ENCODE data around the gene ARMC12.

Gene ARMC12

GRCh38 chr6:35755278-35755924 lies 18.6 kb downstream of the ARMC12 start:
- no peak for DNase-seq
- intact Hi-C loops (cut with DNase I): no loop called here

DNA sequence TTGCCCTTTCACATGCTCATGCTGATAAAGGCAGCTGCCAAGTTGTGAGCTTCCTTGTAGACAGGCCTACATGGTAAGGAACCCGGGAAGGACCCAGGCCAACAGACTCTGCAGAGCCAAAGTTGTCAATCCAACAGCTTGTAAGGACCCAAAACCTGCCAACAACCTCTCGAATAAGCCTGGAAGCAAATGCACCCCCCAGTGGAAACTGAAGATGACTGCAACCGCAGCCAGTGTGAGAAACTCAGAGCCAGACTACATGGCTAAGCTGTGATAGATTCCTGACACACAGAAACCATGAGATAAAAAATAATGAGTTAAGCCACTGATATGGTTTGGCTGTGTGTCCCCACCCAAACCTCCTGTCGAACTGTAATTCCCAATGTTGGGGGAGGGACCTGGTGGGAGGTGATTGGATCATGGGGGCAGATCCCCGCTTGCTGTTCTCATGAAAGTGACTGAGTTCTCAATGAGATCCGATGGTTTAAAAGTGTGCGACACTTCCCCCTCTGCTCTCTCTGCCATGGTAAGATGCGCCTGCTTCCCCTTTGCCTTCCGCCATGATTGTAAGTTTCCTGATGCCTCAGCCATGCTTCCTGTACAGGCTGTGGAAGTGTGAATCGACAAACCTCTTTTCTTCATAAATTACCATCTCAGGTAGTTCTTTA lies 20.8 kb downstream of the ARMC12 start:
- DNase-seq: peak in 1 of 10 donors; percentile 75

GRCh38 chr6:35759426-35759825 lies 22.6 kb downstream of the ARMC12 start:
- intact Hi-C loops (cut with DNase I): no loop called here
- no peak for DNase-seq

More for the DNA sequence above, 20.8 kb downstream of the ARMC12 start:
- intact Hi-C loops (cut with DNase I): no loop called here

GRCh38 chr6:35765739-35766138 lies 28.9 kb downstream of the ARMC12 start:
- DNase-seq: no peak
- intact Hi-C loops (cut with DNase I): no loop called here

DNA sequence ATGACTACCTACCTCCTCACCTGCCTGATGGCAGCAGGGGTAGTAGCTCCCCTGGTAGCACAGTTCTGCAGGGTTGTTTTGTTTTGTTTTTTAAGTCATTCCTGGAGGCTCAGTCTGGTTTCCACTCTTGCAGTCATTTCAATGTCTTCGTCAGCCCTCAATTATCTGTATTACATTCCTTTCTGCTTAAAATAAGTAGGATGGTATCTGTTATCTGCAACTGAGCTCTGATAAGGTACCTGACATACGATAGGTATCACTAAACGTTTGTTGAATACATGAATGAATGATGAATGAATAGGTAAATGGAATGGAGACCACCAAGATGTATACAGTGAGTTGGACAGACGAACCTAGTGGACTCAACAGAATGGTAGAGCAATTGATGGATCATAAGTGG lies 32.4 kb downstream of the ARMC12 start:
- intact Hi-C loops (cut with DNase I): no loop called here
- DNase-seq: no peak

DNA sequence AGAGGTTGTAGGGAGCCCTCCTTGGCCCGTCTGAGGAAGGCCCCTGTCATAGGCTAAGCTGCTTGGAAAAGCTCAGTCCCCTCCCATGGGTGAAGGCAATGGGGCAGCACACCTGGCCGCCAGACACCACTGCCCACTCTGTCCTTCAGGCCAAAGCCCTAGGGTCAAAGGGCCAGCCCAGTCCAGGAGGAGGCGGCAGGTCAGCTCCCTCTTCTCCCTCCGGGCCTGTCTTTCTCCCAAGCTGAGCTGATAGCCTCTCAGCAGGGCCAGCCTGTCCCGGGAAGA lies 34.5 kb downstream of the ARMC12 start:
- intact Hi-C loops (cut with DNase I): no loop called here
- peak in 1 of 10 donors; percentile 16 for DNase-seq

DNA sequence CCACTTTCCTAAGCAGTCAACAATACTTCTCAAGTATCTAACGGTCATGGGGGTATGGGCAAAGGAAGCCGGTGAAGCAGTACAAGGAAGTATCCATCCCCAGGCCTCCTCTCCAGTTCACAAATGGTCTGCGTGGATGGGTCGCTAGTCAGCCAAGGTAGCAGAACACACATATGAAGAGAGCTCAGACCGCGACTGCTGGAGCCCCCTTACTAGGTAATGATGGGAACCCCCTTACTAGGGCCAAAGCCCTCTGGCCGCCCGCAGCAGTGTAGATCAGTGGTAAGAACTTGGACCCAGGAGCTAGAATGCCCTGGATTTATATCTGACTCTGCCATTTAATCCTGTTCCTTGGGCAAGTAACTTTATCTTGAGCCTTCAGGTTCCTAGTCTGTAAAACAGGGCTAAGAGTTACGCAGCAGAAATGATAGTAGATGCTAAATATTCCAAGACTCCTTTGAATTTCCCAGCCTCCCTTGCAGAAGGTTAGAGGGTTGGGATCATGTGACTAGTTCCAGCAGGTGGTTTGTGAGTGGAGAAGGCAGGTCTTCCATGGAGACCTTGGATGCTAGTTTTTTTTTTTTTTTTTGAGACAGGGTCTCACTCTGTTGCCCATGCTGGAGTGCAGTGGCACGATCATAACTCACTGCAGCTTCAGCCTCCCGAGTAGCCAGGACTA lies 37.4 kb downstream of the ARMC12 start:
- intact Hi-C loops (cut with DNase I): no loop called here
- DNase-seq: peak in 1 of 10 donors; percentile 30

GRCh38 chr6:35775031-35775430 lies 38.2 kb downstream of the ARMC12 start:
- intact Hi-C loops (cut with DNase I): no loop called here

GRCh38 chr6:35776364-35777215 lies 39.8 kb downstream of the ARMC12 start, which contains the start of gene CLPSL2:
TSS of gene CLPSL2 (plus strand) at chr6:35776598. CDS start at chr6:35776619, 21 bp downstream.
- peak in 1 of 10 donors; percentile 80 for DNase-seq
- intact Hi-C loops (cut with DNase I): no loop called here

More at GRCh38 chr6:35775031-35775430, 38.2 kb downstream of the ARMC12 start:
- peak in 1 of 10 donors; percentile 8 for DNase-seq

DNA sequence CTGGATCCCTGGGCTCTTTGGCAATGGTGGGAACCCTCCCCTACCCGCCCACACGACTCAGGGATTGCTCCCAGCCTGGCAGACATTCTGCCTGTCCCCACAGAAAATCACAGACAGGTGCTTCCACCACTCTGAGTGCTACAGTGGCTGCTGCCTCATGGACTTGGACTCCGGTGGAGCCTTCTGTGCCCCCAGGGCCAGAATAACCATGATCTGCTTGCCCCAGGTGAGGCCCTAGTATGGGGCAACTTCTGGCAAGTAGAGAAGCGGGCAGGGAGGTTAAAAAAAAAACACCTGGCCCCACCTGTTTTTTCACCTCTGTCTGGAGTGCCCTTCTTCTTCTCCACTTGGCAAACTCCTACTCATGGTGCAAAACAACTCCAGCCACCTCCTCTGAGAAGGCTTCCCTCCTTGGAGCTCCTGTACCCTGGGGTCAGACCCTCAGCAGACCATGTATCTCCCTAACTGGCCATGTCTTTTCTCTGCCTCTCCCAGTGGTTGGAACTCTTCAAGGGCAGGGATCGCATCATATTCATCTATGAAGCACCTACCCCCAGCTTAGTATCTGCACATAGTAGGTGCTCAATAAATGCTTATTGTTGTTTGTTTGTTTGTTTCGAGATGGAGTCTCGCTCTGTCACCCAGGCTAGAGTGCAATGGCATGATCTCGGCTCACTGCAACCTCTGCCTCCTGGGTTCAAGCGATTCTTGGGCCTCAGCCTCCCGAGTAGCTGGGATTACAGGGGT lies 40.7 kb downstream of the ARMC12 start:
- intact Hi-C loops (cut with DNase I): no loop called here
- peak in 1 of 10 donors; percentile 40 for DNase-seq

DNA sequence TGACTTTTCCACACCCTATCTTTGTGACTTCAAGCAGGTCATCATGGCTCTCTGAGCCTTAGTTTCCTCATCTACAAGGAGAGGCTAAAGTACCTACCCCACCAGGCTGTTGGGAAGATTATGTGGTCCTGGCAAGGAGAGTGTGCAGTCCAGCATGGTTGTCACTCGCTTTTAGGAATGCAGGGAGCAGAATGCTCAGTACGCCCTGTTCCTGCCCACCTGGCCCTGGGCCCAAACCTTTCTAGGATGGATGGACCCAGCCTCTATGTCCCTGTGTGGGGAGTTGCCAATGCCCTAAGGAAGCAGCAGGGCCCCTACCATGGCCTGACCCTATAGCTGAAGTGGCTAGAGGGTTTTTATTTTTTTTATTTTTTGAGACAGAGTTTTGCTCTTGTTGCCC lies 41.6 kb downstream of the ARMC12 start:
- peak in 1 of 10 donors; percentile 49 for DNase-seq
- intact Hi-C loops (cut with DNase I): no loop called here

DNA sequence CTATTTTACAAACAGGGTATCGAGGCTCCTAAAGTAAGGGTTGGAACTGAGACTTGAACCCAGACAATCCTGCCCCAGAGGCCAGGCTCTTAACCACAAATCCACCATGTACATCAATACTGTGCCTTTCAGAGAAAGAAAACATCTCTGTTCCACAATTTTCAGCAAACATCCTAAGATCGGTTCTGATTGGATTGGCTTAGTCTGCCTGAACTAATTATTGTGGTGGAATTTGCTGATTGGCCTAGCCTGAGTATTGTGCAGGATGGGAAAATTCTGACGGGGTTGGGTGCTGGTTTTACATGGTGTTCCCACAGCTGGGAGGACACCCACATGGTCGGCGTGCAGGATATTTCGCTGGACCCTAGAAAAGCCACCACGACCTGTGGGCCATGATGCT lies 43.9 kb downstream of the ARMC12 start, which contains the start of gene CLPSL1:
Gene CLPSL1, plus strand, starts transcription at position 301 of the 400 bp plus-strand sequence. Its CDS starts 92 bp downstream, at position 393.
- intact Hi-C loops (cut with DNase I): no loop called here
- no peak for DNase-seq

- intact Hi-C loops (cut with DNase I): no loop called here
- peak in 1 of 10 donors; percentile 4 for DNase-seq
Observed at GRCh38 chr6:35781290-35781689, 44.5 kb downstream of the ARMC12 start.

DNA sequence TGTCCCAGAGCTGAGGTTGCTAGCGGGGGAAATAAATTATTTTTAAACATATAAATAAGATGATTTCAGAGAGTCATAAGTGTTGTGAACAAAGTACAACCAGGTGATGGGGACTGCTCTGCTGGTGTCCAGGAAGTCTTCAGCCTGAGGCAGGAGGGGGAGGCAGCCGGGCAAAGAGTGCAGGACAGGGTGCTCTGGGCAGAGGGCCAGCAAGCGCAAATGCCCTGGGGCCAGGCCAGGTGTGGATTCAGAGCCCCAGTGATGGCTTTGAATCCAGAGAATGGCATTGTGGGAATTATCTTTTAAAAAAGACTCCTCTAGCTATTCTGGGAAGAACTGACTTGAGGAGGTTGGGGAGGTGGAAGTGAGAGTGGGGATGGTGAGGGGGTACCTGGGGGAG lies 45.6 kb downstream of the ARMC12 start:
- DNase-seq: no peak
- intact Hi-C loops (cut with DNase I): no loop called here

DNA sequence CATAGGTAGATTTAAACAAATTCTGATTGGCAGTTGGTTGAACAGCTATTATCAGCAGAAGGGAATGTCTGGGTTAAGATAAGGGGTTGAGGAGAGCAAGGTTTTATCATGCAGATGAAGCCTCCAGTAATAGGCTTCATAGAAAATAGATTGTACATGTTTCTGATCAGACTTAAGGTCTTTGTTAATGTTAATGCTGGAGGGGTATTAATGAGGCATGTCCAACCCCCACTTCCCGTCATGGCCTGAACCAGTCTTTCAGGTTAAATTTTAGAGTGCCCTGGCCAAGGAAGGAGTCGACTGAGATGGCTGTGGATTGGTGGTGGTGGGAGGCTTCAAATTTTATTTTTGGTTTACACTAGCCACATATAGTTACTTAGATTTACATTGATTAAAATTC lies 47.4 kb downstream of the ARMC12 start:
- no peak for DNase-seq
- intact Hi-C loops (cut with DNase I): no loop called here

- intact Hi-C loops (cut with DNase I): no loop called here
- no peak for DNase-seq
Observed at GRCh38 chr6:35786272-35786671, 49.4 kb downstream of the ARMC12 start.

GRCh38 chr6:35786810-35787209 lies 50.0 kb downstream of the ARMC12 start:
- intact Hi-C loops (cut with DNase I): loop anchor here (1.0 kb wide), 1 partner anchor 11 kb away; no protein-coding TSS in a partner anchor
- DNase-seq: peak in 2 of 10 donors; percentile 82 to 90

- intact Hi-C loops (cut with DNase I): loop anchor here (1.0 kb wide), 1 partner anchor 11 kb away; no protein-coding TSS in a partner anchor
- no peak for DNase-seq
Observed at GRCh38 chr6:35787266-35788218, 50.7 kb downstream of the ARMC12 start.
